GM18499 (cell line): ENCODE measurements around the gene AFAP1.
A peak's percentile ranks its signal among the peaks of the same experiment; 100 is the strongest.

Source experiments
- ATAC-seq: cut with Tn5 transposase; IDR thresholded peaks from one replicate; pipeline ENCODE4 v1.9.1; 2021; ENCODE audit warnings: moderate number of reproducible peaks; ENCODE audit not compliant: insufficient read depth, unreplicated experiment

AFAP1 gene

DNA sequence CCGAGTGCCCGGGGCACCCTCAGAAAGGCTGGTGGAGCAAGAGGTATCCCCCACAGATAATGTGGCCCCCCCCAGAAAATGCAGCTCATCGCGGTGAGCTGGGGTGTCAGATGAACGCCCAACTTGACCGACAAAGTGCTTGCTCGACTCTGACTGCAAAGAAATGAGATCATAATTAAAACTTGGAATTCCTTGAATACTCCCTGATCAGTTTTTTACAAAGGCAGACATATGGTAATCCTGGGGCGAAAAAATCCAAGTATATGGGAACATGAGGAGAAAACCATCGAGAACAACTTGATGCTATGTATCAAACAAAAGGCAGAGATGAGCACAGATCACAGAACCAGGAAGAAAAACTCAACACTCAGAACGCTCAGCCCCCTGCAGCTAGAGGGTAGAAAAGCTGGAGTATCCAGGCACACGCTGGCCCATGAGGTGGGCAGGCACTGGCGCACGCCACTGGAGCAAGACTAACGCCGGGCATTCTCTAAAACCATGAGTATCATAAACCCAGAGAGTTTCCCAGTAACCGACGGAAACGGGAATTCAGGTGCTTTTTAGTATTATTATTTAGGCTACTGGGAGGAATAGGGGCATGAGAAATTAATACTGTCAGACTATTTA lies 127.3 kb downstream of the AFAP1 start:
- ATAC-seq: no peak

DNA sequence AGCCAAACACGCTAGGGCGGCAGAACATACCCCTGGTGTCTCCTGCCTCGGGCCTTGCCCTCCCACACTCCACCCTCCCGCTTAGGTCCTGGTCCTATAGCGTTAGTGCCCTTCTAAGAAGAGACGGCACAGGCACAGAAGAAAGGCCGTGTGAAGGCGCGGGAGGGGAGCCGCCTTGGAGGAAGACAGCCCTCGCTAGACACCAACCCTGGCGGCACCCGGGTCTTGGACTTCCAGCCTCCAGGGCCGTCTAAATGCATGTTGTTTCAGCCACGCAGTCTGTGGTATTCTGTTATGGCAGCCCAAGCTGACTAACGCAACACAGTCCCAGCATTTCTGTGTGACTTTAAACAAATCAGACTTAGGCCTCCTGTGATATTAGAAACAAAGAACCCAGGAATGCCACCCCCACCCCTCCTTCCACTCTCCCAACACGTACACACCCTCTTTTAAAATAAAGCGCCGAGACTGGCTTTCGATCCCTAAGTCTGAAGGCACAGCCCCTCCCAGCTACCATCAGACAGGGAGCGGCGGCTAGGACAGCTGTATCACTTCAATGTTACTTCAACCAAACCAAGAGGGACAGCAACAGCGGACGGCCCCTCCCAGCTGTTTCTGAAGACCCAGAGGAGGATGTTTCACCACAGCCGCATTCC lies 128.0 kb downstream of the AFAP1 start:
- ATAC-seq: no peak

DNA sequence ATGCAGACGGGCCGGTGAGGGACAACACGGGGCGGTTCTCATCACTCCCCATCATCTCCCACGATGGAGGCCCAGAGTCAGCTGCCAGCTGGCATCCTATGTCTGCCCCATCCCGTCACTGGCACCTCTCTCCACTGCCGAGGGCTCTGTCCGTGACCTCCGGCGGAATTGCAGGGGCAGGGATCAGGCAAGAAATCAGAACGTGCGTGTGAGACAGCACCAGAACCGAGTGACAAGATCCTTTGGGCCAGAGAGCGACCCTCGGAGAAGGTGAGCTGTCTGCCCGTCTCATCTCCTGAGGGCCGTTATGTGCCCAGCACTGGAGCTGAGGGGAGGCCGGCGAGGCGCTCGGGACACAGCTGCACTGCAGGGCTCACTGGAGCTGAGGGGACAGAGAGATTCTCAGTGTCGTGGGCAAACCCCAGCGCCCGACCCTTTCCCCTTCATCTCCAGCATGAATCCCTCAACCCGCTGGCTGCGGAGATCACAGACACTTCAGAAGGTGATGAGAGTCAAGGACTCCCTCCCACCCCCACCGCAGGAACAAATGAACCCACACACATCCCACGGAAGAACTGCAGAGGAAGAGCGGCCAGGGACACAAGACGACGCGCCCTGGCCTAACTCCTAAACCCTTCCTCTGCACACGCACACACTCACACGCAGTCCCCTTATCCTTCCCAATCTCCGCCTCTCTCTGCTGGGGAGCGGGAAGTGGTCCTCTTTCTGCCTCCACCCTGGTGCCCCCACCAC lies 128.7 kb downstream of the AFAP1 start:
- no peak for ATAC-seq

DNA sequence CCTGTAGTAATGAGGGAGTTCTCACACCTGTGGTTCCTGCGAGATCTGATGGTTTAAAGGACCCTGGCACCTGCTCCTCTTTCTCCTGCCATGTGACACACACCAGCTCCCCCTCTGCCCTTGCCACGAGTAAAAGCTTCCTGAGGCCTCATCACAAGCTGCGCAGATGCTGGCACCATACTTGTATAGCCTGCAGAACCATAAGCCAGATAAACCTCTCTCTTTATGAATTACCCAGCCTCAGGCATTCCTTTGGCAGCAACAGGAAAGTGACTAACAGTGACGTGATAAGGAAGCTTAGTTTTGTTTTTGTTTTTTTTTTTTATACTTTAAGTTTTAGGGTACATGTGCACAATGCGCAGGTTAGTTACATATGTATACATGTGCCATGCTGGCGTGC lies 130.9 kb downstream of the AFAP1 start:
- ATAC-seq: no peak

DNA sequence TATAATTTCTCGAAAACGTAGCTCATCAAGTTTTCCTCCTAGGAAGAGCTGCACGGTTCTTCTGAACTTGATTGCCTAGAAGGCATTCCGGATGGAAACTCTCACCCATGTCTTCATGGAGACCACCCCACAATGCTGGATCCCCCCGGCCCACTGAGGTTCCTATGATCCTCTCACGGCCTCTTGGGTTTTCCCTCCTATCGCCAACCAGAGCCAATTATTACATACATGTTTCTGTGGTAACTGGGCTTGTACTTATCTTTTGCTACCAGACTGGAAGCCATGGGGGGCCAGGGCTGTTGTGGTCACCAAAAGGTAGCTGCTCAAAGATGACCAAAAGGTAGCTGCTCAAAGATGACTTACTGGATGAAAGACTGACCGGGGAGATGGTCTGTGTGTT lies 131.5 kb downstream of the AFAP1 start:
- ATAC-seq: no peak

DNA sequence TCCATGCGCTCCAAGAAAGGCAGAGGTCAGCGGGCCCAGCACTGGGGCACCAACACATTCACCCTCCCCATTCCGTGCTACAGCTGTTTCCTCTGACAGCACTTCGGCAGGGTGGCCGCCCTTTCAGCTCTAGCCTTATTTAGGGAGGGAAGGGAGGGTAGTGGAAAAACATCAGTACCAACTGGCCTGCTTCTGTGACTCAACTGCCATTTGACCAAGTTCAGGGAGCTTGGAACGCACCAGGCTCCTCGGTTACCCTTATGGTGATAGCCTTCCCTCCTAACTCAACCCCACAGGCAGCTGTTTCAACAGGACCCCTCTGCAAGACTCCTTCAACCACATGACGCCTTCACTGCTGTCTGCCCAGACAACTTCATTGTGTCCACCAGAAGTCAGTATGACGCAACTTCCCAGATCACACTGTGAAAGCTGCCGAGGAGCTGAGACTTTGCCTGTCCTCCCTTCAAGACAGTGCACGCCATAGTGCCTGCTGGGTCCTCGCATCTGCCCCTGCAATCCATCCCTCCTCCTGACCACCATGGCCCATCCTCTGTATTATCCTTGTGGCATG lies 132.2 kb downstream of the AFAP1 start:
- no peak for ATAC-seq

DNA sequence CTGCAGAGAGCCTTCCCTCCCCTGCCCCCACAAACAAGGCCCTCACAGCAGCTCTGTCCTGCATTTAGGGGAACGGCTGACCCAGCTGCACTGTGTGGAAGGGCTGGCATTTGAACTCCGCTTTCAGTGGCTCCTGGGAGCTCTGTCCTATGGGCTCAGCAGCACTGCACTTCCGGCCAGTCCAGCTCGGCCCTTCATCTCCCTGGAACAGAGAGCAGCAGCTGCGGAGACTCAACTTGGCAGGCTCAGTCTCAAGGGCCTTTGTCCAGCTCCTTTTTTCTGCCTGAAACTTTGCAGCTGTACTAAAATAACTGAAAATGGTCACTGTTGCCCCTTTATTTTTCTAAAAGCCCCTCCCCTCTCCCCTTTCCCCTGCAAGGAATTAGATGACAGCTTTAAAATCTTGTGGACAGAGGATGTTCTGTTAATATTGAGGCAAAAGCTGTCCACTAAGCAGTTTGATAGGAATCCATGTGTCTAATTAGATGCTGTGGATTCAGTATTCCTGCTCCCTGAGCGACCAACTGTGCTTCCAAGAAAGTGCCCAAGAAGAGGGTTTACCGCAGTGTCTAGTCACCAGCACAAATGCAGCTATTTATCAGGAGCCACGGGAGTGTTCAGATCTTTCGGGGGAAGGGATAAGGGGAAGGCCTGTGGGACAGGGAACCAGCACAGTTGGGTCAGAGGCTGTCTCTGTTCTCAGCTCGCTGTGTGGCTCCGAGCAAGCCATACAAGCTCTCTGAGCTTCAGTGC lies 133.1 kb downstream of the AFAP1 start:
- no peak for ATAC-seq

DNA sequence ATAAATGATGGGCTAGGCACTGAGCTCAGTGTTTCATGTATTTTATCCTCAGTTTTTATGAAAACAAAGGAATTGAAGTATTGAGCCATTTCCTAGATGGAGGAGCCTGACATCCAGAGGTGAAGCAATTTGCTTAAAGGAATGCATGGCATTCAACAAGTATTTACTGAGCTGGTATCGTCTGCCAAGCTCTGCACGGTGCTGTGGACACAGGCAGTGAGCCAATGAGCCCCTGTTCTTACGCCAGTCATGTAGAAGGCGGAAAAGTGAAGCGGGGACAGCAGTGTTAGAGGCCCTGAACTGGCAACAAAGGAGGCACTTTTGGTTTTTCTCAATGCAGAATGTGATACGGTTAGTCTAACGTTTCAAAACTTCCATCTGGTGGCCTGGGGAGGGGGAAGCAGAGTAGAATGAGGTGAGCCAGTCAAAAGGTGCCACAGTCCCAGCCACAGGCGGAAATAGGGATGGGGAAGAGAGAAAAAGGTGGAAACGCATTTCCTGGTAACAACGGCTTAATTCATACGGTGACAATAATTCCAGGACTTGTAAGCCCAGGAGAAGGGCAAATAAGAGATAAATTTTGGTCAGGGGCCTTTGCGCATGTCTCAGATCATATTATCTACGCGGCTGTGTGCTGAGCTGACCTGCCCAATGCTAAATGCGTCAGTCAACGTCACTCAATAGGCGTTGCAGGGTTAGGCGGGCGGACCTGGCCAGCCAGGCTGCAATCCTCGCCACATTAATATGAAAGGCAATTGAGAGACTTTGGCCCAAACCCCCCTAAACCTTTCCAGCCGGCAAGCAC lies 133.9 kb downstream of the AFAP1 start:
- no peak for ATAC-seq

DNA sequence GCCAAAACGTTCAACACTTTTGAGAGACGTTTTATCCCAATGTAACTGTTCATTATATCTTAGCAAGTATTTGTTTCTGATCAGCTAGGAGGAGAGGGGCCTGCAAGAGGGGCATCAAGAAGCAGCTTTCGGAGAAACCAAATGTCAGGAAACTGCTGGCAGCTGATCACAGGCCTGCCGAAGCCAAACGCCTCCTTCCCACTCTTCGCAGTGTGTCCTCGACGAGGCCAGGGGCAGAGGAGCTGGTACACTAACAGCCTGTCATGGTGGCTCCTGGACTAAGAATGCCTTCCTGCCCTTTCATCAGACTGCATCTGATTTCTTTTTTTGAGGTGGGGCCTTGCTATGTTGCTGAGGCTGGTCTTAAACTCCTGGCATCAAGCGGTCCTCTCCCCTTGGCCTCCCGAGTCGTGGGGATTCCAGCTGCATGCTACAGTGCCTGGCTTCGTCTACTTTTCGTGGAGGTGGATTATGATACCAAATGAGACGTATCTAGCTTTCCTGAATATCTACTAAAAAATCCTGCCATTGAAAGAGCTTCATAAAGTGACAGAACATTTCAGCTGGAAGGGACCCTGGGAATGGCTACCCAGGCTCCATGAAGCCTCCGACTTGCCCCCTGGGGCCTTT lies 134.8 kb downstream of the AFAP1 start:
- ATAC-seq: no peak

DNA sequence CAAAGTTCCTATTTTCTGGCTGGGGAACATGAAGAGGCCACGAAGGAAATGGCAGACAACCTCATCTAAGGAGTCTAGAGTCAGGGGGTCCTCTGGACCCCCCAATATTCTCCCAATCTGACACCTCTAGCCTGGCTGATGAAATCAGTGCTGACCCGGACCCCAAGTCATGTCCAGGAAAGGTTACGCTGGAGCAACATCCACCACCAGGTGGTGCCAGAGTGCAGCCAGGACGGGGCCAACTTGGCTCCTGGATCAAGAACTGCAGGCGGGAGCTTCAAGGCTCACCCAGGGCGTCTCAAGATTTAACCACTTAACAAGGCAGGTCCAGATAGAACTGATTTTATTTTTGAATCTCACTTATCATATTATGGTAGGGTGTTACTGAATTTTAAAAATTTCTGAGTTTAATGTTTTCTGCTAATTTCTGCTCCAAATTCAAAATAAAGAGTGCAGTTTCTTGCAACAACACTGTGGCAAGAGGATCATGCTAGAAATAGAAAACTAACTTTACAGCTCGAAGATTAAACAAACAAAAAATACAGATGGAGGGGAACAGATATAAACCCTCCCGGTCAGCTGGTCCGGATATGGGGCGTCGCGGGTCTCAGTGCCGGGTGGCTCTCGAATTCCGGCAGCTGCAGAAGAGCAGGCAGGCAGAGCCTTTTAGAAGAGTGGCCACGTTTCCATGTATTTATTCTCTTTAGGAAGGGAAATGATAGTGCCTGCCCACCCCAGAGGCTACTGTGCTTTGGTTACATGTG lies 135.5 kb downstream of the AFAP1 start:
- no peak for ATAC-seq

DNA sequence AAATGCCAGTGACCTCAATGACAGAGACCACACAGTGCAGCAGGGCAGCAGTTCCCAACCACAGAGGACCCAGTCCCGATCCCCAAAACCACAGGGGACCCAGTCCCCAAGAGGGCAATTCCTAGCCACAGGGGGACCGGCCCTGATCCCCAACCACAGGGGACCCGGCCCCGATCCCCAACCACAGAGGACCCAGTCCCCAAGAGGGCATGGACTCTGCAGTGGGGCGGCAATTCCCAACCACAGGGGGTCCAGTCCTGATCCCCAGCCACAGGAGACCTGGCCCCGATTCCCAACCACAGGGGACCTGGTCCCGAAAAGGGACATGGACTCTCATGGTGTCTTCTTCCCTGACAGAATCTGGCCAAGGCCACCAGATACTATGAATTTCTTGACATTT lies 136.3 kb downstream of the AFAP1 start:
- ATAC-seq: no peak

DNA sequence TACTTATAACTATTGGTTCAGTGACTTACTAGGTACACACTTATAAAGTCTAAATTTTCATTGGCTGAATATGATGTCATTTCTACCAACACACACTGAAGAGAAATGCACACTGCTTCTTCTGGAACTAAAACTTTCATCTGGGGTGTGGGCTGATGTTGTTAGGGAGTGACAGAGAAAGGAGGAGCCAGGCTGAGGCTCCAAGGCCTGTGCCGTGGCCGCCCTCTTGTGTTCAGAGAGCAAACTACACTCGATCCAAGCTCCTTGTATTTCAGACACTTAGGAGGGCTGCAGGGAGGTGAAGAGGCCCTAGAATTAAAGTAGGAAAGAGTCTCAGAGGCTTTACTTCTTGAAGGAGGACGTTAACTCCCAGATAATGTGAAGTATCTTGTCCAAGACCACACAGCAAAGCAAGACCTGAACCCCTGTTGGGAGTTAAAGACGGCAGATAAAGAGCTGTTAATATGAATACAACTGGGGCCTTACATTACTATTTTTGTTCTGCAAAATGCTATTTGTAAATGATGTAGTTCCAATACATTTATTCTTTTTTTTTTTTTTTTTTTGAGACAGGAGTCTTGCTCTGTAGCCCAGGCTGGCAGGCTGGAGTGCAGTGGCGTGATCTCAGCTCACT lies 137.5 kb downstream of the AFAP1 start:
- ATAC-seq: peak; percentile 81

DNA sequence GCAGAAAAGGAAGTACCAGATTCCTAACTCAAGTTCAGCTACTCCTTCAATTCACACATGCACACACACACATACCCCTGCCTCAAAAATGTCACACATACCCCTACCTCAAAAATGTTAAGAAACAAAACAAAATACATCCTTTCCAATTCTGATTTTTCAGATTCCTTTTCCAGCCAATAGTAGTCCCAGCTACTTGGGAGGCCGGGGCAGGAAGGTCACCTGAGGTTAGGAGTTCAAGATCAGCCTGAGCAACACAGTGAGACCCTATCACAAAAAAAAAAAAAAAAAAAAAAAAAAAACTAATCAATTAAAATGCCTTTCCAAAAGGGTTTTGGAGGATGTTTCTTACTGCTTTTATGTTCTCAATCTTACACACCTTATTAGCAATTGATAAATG lies 138.0 kb downstream of the AFAP1 start:
- ATAC-seq: no peak

DNA sequence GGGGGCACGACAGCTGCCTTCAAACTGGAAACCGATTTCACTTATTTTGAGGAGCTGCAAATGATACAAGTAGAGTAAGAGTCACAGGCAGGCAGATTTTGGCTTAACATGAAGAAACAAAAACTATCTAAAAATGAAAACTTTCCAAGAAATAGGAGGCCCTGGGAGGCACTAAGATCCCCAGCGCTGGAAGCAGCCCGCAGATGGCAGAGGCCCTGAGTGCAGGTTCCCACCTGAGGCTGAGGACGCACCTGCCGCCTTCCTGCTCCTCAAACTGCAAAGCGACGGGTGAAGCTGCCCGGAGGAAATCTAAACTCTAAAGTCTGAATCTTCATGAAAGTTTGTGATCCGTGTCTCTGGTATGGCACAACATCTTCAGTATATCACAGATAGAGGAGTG lies 138.7 kb downstream of the AFAP1 start:
- ATAC-seq: no peak

DNA sequence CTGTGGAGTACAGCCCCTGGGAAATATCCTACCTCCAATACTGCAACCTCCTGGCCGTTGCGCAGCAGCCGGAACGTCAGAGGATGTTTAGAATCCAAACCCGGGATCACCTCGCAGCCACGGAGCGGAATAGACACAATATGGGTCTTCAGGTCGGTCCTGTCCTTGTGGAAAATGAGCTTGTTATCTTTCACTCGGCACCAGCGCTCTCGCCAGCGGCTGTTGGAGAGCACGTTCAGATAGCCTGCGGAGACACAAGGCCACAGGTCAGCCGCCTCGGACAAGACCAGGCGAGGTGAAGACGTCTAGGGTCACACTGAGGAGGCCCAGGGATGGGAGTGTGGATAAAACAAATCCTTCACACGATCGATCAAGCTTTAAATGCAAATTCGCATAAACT lies 139.3 kb downstream of the AFAP1 start:
- no peak for ATAC-seq

DNA sequence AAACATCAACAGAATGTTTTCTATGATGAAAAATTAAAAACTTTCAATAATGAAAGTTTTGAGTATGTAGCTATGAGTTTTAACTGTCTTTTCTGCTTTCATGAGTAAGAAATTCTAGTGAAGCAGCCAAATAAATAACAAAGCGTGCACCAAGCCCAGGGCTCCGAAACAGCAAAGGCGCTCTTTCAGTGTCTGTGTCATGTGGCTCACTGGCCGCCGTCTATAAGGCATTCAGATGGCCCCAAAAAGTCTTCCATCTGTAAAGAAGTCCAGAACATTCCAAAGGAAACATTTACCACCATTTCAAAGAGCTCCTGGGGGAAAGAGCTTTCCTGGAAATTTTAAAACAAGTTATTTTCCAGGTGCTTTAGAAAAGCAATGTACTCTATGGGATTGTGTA lies 139.9 kb downstream of the AFAP1 start:
- no peak for ATAC-seq

DNA sequence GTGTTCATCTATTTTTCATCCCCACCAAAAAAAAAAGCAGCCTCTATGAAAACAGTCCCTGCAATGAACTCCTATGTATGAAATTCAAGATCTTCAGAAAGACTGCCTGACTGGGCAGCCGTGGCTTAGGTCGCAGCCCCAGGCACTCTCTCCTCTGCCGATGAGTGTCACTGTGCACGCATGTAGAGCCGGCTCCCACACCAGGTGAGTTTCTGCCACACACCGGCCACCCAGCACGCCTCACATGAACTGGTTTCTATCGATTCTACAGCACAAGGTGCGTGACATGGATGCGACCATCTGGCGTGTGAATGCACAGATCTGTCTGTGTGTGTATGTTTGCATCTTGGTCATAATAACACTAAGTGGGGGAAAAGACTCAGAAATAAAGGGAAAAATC lies 140.4 kb downstream of the AFAP1 start:
- ATAC-seq: no peak
